ENCODE measurements around the gene SIPA1. TPM values are rescaled to one million over a fixed set of nuclear protein-coding genes. Genes with fewer than 3 reads are reported as not detected.
"Not testable (repeated sequence)": the region's sequence is repeated elsewhere in the genome, so short reads cannot be mapped to it uniquely, and the experiment has no call there.

Gene SIPA1
- total RNA-seq, 1 donor, result 34.5 TPM

DNA sequence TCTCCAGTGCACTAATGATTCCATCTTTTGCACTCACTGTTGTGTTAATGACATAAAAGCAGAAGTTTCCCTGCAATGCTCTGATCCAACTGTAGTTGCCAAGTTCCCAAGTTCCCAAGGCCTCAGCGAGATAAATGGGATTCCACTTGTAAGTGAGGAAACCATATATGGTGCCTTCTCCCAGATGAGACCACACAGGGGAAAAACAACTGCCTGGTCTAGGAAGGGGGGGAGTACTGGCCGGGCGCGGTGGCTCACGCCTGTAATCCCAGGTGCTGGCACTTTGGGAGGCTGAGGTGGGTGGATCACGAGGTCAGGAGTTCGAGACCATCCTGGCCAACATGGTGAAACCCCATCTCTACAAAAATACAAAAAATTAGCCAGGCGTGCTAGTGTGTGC, 48.1 kb downstream of the SIPA1 start:
- DNase-seq (ENCODE audit: low read depth), result peak; percentile 11
- H3K4me3 ChIP-seq (ENCODE audit: low read depth, low read length), result no peak overlapping the region
- TF ChIP-seq, protein P1, sequence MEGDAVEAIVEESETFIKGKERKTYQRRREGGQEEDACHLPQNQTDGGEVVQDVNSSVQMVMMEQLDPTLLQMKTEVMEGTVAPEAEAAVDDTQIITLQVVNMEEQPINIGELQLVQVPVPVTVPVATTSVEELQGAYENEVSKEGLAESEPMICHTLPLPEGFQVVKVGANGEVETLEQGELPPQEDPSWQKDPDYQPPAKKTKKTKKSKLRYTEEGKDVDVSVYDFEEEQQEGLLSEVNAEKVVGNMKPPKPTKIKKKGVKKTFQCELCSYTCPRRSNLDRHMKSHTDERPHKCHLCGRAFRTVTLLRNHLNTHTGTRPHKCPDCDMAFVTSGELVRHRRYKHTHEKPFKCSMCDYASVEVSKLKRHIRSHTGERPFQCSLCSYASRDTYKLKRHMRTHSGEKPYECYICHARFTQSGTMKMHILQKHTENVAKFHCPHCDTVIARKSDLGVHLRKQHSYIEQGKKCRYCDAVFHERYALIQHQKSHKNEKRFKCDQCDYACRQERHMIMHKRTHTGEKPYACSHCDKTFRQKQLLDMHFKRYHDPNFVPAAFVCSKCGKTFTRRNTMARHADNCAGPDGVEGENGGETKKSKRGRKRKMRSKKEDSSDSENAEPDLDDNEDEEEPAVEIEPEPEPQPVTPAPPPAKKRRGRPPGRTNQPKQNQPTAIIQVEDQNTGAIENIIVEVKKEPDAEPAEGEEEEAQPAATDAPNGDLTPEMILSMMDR (IDR thresholded peaks at IDR 0.05; ENCODE audit: insufficient read depth, low read depth, low read length), result no peak

DNA sequence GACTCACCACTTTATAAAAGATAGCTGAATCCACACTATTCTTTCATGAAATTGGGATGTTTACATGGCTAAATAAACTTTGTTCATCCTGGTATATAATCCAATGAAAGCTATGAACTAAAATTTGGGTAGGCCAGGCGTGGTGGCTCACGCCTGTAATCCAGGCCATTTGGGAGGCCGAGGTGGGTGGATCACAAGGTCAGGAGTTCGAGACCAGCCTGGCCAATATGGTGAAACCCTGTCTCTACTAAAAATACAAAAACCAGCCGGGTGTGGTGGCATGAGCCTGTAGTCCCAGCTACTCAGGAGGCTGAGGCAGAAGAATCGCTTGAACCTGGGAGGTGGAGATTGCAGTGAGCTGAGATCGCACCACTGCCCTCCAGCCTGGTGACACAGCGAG, 53.9 kb downstream of the SIPA1 start:
- DNase-seq (ENCODE audit: low read depth); H3K4me3 ChIP-seq (ENCODE audit: low read depth, low read length): not testable (repeated sequence)

DNA sequence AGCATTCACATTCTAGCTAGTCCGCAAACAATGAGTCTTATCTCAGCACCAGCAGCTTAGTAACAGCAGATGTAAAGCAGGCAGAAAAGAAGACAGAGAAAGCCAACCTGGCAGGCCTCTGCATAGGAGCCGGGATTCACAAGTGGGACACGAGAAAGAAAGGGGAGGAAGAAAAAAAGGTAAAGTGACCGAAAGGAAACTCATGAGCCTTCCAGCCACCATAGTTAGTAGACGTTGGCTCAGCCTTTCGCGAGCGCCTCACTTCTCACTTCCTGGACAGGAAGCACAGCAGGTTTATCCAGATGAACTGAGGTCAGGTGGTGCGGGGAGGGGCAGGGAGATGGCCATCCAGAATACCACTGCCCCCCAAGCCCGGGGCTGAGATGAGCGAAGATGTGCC, 54.5 kb downstream of the SIPA1 start:
- H3K4me3 ChIP-seq (ENCODE audit: low read depth, low read length), result no peak overlapping the region
- TF ChIP-seq, protein P1 (IDR thresholded peaks at IDR 0.05; ENCODE audit: insufficient read depth, low read depth, low read length), result no peak
- DNase-seq (ENCODE audit: low read depth), result no peak

DNA sequence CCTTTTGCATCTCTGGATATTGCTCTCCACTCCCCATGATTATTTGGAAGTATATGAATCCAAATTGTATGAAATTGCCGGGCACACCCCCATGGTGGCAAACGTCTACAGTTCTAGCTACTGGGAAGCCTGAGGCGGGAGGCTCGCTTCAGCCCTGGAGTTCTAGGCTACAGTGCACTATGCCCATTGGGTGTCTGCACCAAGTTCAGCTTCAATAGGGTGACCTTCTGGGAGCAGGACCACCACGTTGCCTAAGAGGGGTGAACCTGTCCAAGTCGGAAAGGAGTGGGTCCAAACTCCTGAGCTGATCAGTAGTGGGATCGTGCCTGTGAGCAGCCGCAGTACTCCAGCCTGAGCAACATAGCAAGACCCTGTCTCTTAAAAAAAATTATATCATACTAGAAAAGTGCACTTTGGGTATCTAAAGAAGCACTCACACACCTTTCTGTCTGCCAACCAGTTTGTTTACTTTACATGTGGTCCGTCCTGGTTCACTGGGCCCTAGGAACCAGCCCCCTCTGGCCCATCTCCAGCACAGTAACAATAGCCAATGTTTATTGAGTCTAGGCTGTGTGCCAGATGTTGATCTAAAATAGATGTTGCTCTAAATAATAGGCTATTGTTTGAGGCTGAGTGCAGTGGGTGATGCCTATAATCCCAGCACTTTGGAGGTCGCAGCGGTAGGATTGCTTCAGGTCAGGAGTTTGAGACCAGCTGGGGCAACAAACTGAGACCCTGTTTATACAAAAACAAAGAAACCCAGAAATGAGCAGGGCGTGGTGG, 57.7 kb downstream of the SIPA1 start:
- TF ChIP-seq, protein P1 (IDR thresholded peaks at IDR 0.05; ENCODE audit: insufficient read depth, low read depth, low read length), result no peak
- DNase-seq (ENCODE audit: low read depth), result no peak
- no peak overlapping the region for H3K4me3 ChIP-seq (ENCODE audit: low read depth, low read length)

DNA sequence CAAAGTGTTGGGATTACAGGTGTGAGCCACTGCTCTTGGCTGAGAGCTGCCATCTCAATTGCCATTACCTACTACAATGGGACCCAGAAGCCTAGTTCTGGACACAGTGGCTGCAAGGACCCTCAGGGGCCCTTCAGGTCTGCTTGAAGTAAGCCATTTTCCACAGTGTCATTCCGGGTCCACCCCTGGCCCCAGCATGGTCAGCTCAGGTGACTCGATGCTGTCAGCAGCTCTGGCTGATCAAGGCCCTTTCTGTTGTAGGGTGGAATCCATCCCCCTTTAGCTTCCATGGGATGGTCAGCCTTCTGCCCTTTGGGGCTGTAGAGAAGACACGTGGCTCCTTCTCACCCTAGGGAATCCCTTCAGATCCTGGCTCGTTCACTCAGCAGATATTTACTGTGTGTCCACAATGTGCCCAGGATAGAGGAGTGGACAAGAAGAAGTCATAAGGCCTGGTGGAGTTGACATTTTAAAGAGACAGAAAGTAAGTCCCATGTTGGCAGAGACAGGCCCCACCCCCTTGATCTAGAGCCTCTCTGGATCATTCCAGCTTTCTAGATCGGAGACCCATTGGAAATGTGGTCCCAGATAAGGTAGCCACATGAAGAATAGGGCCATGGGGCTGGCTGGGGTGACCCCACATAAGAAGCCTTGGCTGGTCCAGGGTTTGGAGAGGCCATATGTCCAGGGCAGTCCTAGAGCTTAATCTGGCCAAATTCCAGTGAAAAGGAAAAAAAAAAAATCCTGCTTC, 59.1 kb downstream of the SIPA1 start:
- no peak for DNase-seq (ENCODE audit: low read depth)
- H3K4me3 ChIP-seq (ENCODE audit: low read depth, low read length), result no peak overlapping the region
- TF ChIP-seq, protein P1 (IDR thresholded peaks at IDR 0.05; ENCODE audit: insufficient read depth, low read depth, low read length), result no peak

DNA sequence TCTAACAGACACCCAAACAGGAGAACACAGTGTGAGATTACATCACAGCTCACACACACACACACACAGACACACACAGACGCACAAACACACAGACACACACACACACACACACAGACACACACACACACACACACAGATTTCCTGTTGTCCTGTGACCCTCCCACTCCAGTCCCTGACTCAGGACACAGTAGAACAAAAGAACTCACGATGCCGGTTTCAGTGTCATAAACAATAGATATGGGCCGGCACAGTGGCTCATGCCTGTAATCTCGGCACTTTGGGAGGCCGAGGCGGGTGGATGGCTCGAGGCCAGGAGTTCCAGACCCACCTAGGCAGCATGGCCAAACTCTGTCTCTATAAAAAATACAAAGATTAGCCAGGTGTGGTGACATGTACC, 60.3 kb downstream of the SIPA1 start:
- DNase-seq (ENCODE audit: low read depth), result no peak
- H3K4me3 ChIP-seq (ENCODE audit: low read depth, low read length), result no peak overlapping the region
- TF ChIP-seq, protein P1 (IDR thresholded peaks at IDR 0.05; ENCODE audit: insufficient read depth, low read depth, low read length), result no peak

DNA sequence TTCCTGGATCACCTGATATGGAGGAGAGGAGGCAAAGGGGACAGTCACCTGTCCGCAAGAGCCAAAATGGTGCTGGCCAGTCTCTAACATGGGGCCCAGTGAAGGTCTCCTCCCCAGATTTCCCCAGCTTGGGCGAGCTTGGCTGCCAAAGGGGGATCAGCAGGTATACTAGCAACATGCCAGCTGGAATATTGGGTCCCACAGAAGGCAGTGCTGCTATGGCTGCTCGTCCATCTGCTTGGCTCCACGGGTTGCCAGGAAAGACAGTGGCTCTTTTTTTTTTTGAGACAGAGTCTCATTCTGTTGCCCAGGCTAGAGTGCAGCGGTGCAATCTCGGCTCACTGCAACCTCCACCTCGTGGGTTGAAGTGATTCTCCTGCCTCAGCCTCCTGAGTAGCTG, 61.4 kb downstream of the SIPA1 start:
- no peak overlapping the region for H3K4me3 ChIP-seq (ENCODE audit: low read depth, low read length)
- DNase-seq (ENCODE audit: low read depth), result no peak
- TF ChIP-seq, protein P1 (IDR thresholded peaks at IDR 0.05; ENCODE audit: insufficient read depth, low read depth, low read length), result no peak

Data from fibroblast of villous mesenchyme (primary cell).